ENCODE results near the gene CCL26. TPM values are rescaled to one million over a fixed set of nuclear protein-coding genes. Genes with fewer than 3 reads are reported as not detected.

The CCL26 gene
- total RNA-seq, 1 experiment from 2014 or later: 7.1 TPM

- intact Hi-C loops (cut with micrococcal nuclease): no loop called here
- POLR2A ChIA-PET (ENCODE audit: unreplicated experiment): no interaction called here
- no peak overlapping the region for H3K4me3 ChIP-seq (ENCODE audit: low read length)
- no peaks in the 10 kb centered on the region for H3K9me3 ChIP-seq (ENCODE audit: low read length)
- H3F3A ChIP-seq (ENCODE audit: low read length, unreplicated experiment): no peaks in the 10 kb centered on the region
- no peak overlapping the region for H3K27ac ChIP-seq (ENCODE audit: low read length)
- DNase-seq: no peak
- no peaks in the 10 kb centered on the region for H3K9me2 ChIP-seq (replicated peaks; ENCODE audit: low read length)
- no peak overlapping the region for H3K4me2 ChIP-seq (ENCODE audit: low read length)
- H3K4me1 ChIP-seq (ENCODE audit: insufficient read depth, low read length): no peaks in the 10 kb centered on the region
- no peaks in the 10 kb centered on the region for H3K36me3 ChIP-seq (ENCODE audit: low read depth, low read length)
- H3K79me2 ChIP-seq (ENCODE audit: low read length): no peaks in the 10 kb centered on the region
- no peak overlapping the region for H3K9ac ChIP-seq (ENCODE audit: low read length)
- no peaks in the 10 kb centered on the region for H3K27me3 ChIP-seq (ENCODE audit: low read length)
- ATAC-seq: no peak
- CTCF ChIA-PET: no interaction called here
- TF ChIP-seq EZH2 (IDR thresholded peaks at IDR 0.05; ENCODE audit: low read length, unreplicated experiment) (no peak), CTCF (conservative IDR thresholded peaks at IDR 0.05; ENCODE audit: low read depth, low read length) (no peak), EZH2phosphoT487 (IDR thresholded peaks at IDR 0.05; ENCODE audit: borderline replicate concordance, low read length) (no peak)
- H4K20me1 ChIP-seq (ENCODE audit: low read length): no peaks in the 10 kb centered on the region
- no peak overlapping the region for H2AFZ ChIP-seq (ENCODE audit: low read length)
- BruUV-seq (replicated peaks): no TSS peak
Measured at GRCh38 chr7:75804705-75805104, 32.7 kb upstream of the CCL26 start.

DNA sequence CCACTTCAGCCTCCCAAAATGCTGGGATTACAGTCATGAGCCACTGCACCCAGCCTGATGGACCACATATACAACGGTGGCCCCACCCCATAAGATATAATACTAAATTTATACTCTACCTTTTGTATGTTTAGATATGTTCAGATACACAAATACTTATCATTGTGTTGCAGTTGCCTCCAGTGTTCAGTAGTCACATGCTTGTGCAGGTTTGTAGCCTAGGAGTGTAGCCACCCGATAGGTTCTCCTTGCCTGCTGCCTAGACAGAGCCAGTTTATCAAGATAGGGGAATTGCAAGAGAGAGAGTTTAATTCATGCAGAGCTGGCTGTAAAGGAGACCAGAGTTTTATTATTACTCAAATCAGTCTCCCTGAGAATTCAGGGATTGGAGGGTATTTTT, 32.0 kb upstream of the CCL26 start:
- intact Hi-C loops (cut with micrococcal nuclease): no loop called here
- ChIA-PET POLR2A (ENCODE audit: unreplicated experiment) (no interaction called here), CTCF (no interaction called here)
- no peak overlapping the region for H3K27ac ChIP-seq (ENCODE audit: low read length)
- no TSS peak for BruUV-seq (replicated peaks)
- H3K27me3 ChIP-seq (ENCODE audit: low read length): no peaks in the 10 kb centered on the region
- ATAC-seq (no peak), DNase-seq (no peak)
- H3K4me2 ChIP-seq (ENCODE audit: low read length): no peak overlapping the region
- H3K9me2 ChIP-seq (replicated peaks; ENCODE audit: low read length): no peaks in the 10 kb centered on the region
- TF ChIP-seq CTCF (conservative IDR thresholded peaks at IDR 0.05; ENCODE audit: low read depth, low read length) (no peak), EZH2phosphoT487 (IDR thresholded peaks at IDR 0.05; ENCODE audit: borderline replicate concordance, low read length) (no peak), EZH2 (IDR thresholded peaks at IDR 0.05; ENCODE audit: low read length, unreplicated experiment) (no peak)
- H2AFZ ChIP-seq (ENCODE audit: low read length): no peak overlapping the region
- no peak overlapping the region for H3K9ac ChIP-seq (ENCODE audit: low read length)
- no peaks in the 10 kb centered on the region for H3K79me2 ChIP-seq (ENCODE audit: low read length)
- H3K4me1 ChIP-seq (ENCODE audit: insufficient read depth, low read length): no peaks in the 10 kb centered on the region
- no peaks in the 10 kb centered on the region for H3K9me3 ChIP-seq (ENCODE audit: low read length)
- no peak overlapping the region for H3K4me3 ChIP-seq (ENCODE audit: low read length)
- H3K36me3 ChIP-seq (ENCODE audit: low read depth, low read length): no peaks in the 10 kb centered on the region
- no peaks in the 10 kb centered on the region for H3F3A ChIP-seq (ENCODE audit: low read length, unreplicated experiment)
- no peaks in the 10 kb centered on the region for H4K20me1 ChIP-seq (ENCODE audit: low read length)

- H3K79me2 ChIP-seq (ENCODE audit: low read length): no peaks in the 10 kb centered on the region
- no peak overlapping the region for H3K4me3 ChIP-seq (ENCODE audit: low read length)
- CTCF ChIA-PET: no interaction called here
- POLR2A ChIA-PET (ENCODE audit: unreplicated experiment): no interaction called here
- no peaks in the 10 kb centered on the region for H3K4me1 ChIP-seq (ENCODE audit: insufficient read depth, low read length)
- H3K36me3 ChIP-seq (ENCODE audit: low read depth, low read length): no peaks in the 10 kb centered on the region
- no peaks in the 10 kb centered on the region for H3K9me3 ChIP-seq (ENCODE audit: low read length)
- no peaks in the 10 kb centered on the region for H3K9me2 ChIP-seq (replicated peaks; ENCODE audit: low read length)
- no peak overlapping the region for H3K4me2 ChIP-seq (ENCODE audit: low read length)
- no peaks in the 10 kb centered on the region for H3F3A ChIP-seq (ENCODE audit: low read length, unreplicated experiment)
- H2AFZ ChIP-seq (ENCODE audit: low read length): no peak overlapping the region
- H3K9ac ChIP-seq (ENCODE audit: low read length): no peak overlapping the region
- TF ChIP-seq EZH2 (IDR thresholded peaks at IDR 0.05; ENCODE audit: low read length, unreplicated experiment) (no peak), EZH2phosphoT487 (IDR thresholded peaks at IDR 0.05; ENCODE audit: borderline replicate concordance, low read length) (no peak), CTCF (conservative IDR thresholded peaks at IDR 0.05; ENCODE audit: low read depth, low read length) (no peak)
- ATAC-seq: no peak
- H3K27ac ChIP-seq (ENCODE audit: low read length): no peak overlapping the region
- no peak for DNase-seq
- no peaks in the 10 kb centered on the region for H4K20me1 ChIP-seq (ENCODE audit: low read length)
- intact Hi-C loops (cut with micrococcal nuclease): no loop called here
- BruUV-seq (replicated peaks): no TSS peak
- H3K27me3 ChIP-seq (ENCODE audit: low read length): no peaks in the 10 kb centered on the region
Measured at GRCh38 chr7:75802552-75802821, 30.5 kb upstream of the CCL26 start.
